H1 (cell line): ENCODE data around the gene ITSN1. TPM values are rescaled to one million over a fixed set of nuclear protein-coding genes. Genes with fewer than 3 reads are reported as not detected.

Source experiments
- CTCF ChIA-PET: fragments of 300-600 bp; sonication (Branson Sonifier 250); formaldehyde crosslinking; loops from one replicate; lab custom pipeline; 2021; ENCODE audit not compliant: partially characterized antibody; lab: Charles Lee
- POLR2A ChIA-PET: fragments of 300-600 bp; sonication (Branson Sonifier 250); formaldehyde crosslinking; loops from one replicate; lab custom pipeline; 2021; ENCODE audit warnings: inconsistent platforms; ENCODE audit not compliant: partially characterized antibody; lab: Charles Lee
- DNase-seq, 2 experiments: peaks; one replicate each; pipeline versions ENCODE4 v3.0.0 to v3.0.0-alpha.2; 2010 to 2022; ENCODE audit warnings: low spot score in 2 of 2, low read depth in 1 of 2, mixed read lengths in 1 of 2
- FAIRE-seq: peaks from 2 replicates; lab custom pipeline; 2011; peaks lifted over from hg19 to GRCh38; lab: Jason Lieb, UNC
- H2AFZ ChIP-seq: 2 replicates; pipeline ENCODE4 v1.8.1; 2012; ENCODE audit warnings: low read length, inconsistent platforms
- H2AK5ac ChIP-seq: 2 replicates; pipeline ENCODE4 v1.6.1; 2013; ENCODE audit warnings: low read depth, low read length
- H2BK120ac ChIP-seq: replicated peaks from 2 replicates; pipeline ENCODE3; 2013; ENCODE audit warnings: low read depth, low read length, inconsistent platforms
- H2BK12ac ChIP-seq: 2 replicates; pipeline ENCODE4 v1.6.1; 2013; ENCODE audit warnings: low read depth, low read length
- H2BK15ac ChIP-seq: 2 replicates; pipeline ENCODE4 v1.6.1; 2013; ENCODE audit warnings: low read length
- H2BK20ac ChIP-seq: 2 replicates; pipeline ENCODE4 v1.6.1; 2013; ENCODE audit warnings: low read length
- H2BK5ac ChIP-seq: 2 replicates; pipeline ENCODE4 v1.6.1; 2013; ENCODE audit warnings: low read depth, low read length
- H3K14ac ChIP-seq: 2 replicates; pipeline ENCODE4 v1.6.1; 2013; ENCODE audit warnings: inconsistent platforms; ENCODE audit not compliant: insufficient read length
- H3K18ac ChIP-seq: 2 replicates; pipeline ENCODE4 v1.6.1; 2013; ENCODE audit warnings: low read length; ENCODE audit errors: extremely low read depth
- H3K23ac ChIP-seq: 2 replicates; pipeline ENCODE4 v1.6.1; 2013; ENCODE audit warnings: inconsistent platforms; ENCODE audit not compliant: insufficient read length
- H3K23me2 ChIP-seq: 2 replicates; pipeline ENCODE4 v1.6.1; 2013; ENCODE audit warnings: low read depth, low read length
- H3K27ac ChIP-seq: 2 replicates; pipeline ENCODE4 v1.6.1; 2011; ENCODE audit warnings: low read depth, low read length, inconsistent platforms
- H3K27me3 ChIP-seq, 4 experiments: replicated peaks in 1 of 4; 1 replicate in 1 of 4; 2 replicates in 3 of 4; pipeline versions ENCODE4 v1.6.1 to v1.8.1; 2011 to 2013; ENCODE audit warnings: low read length in 3 of 4, mild to moderate bottlenecking in 3 of 4, inconsistent platforms in 2 of 4, mixed read lengths in 2 of 4, moderate library complexity in 1 of 4; ENCODE audit not compliant: control insufficient read depth in 3 of 4, insufficient read depth in 3 of 4; ENCODE audit errors: extremely low read depth in 1 of 4
- H3K36me3 ChIP-seq, 4 experiments: 2 replicates each; pipeline versions ENCODE4 v1.6.1 to v1.8.1; 2011 to 2013; ENCODE audit warnings: mild to moderate bottlenecking in 4 of 4, low read length in 3 of 4, moderate library complexity in 2 of 4, control low read depth in 1 of 4, inconsistent platforms in 1 of 4; ENCODE audit not compliant: insufficient read depth in 4 of 4, control insufficient read depth in 2 of 4
- H3K4ac ChIP-seq: replicated peaks from 2 replicates; pipeline ENCODE3; 2013; ENCODE audit warnings: low read length, low read depth, mixed read lengths, inconsistent platforms; ENCODE audit not compliant: insufficient read length
- H3K4me1 ChIP-seq, 4 experiments: replicated peaks in 1 of 4; 1 replicate in 1 of 4; 2 replicates in 3 of 4; pipeline versions ENCODE4 v1.6.1 to v1.8.1; 2011 to 2013; ENCODE audit warnings: low read length in 3 of 4, inconsistent platforms in 2 of 4, mixed read lengths in 1 of 4; ENCODE audit not compliant: insufficient read depth in 4 of 4, control insufficient read depth in 3 of 4
- H3K4me2 ChIP-seq, 2 experiments: 2 replicates each; pipeline versions ENCODE4 v1.6.1 to v1.8.1; 2011 to 2013; ENCODE audit warnings: low read depth in 2 of 2, low read length in 2 of 2, control low read depth in 1 of 2, inconsistent platforms in 1 of 2, mild to moderate bottlenecking in 1 of 2; ENCODE audit not compliant: insufficient read depth in 1 of 2
- H3K4me3 ChIP-seq, 4 experiments: fragments of 200-600, 300-600 bp in 1 of 4; sonication (generic), shearing (Covaris generic), sonication (Bioruptor Twin) in 1 of 4; 2 replicates each; pipeline versions ENCODE4 v1.5.1 to v1.8.1; 2011 to 2016; ENCODE audit warnings: low read length in 4 of 4, low read depth in 3 of 4, control low read depth in 2 of 4, inconsistent platforms in 2 of 4, mild to moderate bottlenecking in 2 of 4, mixed read lengths in 1 of 4, moderate library complexity in 1 of 4; ENCODE audit not compliant: insufficient read depth in 2 of 4; ENCODE audit errors: extremely low read depth in 1 of 4
- H3K56ac ChIP-seq: replicated peaks from 2 replicates; pipeline ENCODE3; 2013; ENCODE audit warnings: low read depth, mild to moderate bottlenecking, mixed read lengths, low read length, inconsistent platforms; ENCODE audit not compliant: insufficient read length
- H3K79me1 ChIP-seq: 2 replicates; pipeline ENCODE4 v1.6.1; 2013; ENCODE audit warnings: low read depth, low read length, control low read depth
- H3K79me2 ChIP-seq, 2 experiments: 2 replicates each; pipeline versions ENCODE4 v1.6.1 to v1.8.1; 2012 to 2013; ENCODE audit warnings: low read length in 2 of 2, mild to moderate bottlenecking in 2 of 2, inconsistent platforms in 1 of 2; ENCODE audit not compliant: insufficient read depth in 2 of 2, control insufficient read depth in 1 of 2
- H3K9ac ChIP-seq, 4 experiments: replicated peaks in 1 of 4; 1 replicate in 1 of 4; 2 replicates in 3 of 4; pipeline versions ENCODE4 v1.6.1 to v1.8.1; 2011 to 2013; ENCODE audit warnings: low read depth in 3 of 4, low read length in 3 of 4, control low read depth in 2 of 4, mild to moderate bottlenecking in 2 of 4, moderate library complexity in 2 of 4, inconsistent platforms in 1 of 4; ENCODE audit errors: extremely low read depth in 1 of 4
- H3K9me3 ChIP-seq, 2 experiments: 2 replicates each; pipeline versions ENCODE4 v1.6.1 to v1.8.1; 2012 to 2013; ENCODE audit warnings: mild to moderate bottlenecking in 2 of 2, moderate library complexity in 2 of 2, control low read depth in 1 of 2, inconsistent platforms in 1 of 2, low read depth in 1 of 2, low read length in 1 of 2, mixed read lengths in 1 of 2; ENCODE audit not compliant: insufficient read depth in 2 of 2
- H4K20me1 ChIP-seq, 2 experiments: replicated peaks in 1 of 2; 2 replicates each; pipeline versions ENCODE3 to v1.8.1; 2011 to 2013; ENCODE audit warnings: inconsistent platforms in 2 of 2, low read length in 2 of 2, mild to moderate bottlenecking in 1 of 2; ENCODE audit not compliant: insufficient read depth in 2 of 2, control insufficient read depth in 1 of 2
- H4K5ac ChIP-seq: 2 replicates; pipeline ENCODE4 v1.6.1; 2013; ENCODE audit warnings: low read length, low read depth, mixed read lengths, inconsistent platforms; ENCODE audit not compliant: insufficient read length
- H4K8ac ChIP-seq: 2 replicates; pipeline ENCODE4 v1.8.0; 2013; ENCODE audit warnings: mild to moderate bottlenecking, moderate library complexity, low read length, inconsistent platforms; ENCODE audit not compliant: insufficient read depth; ENCODE audit errors: extremely low read depth
- H4K91ac ChIP-seq: replicated peaks from 2 replicates; pipeline ENCODE3; 2013; ENCODE audit warnings: low read length, mixed read lengths, inconsistent platforms; ENCODE audit not compliant: insufficient read length
- ATF3 ChIP-seq: IDR thresholded peaks from 2 replicates; pipeline ENCODE4 v1.6.1; 2011; ENCODE audit warnings: low read depth, mild to moderate bottlenecking, low read length; ENCODE audit not compliant: insufficient read depth
- CHD1 ChIP-seq: IDR thresholded peaks from 2 replicates; pipeline ENCODE4 v1.6.1; 2012; ENCODE audit warnings: low read depth, low read length, improper control_type of control experiment
- EZH2 ChIP-seq: fragments of 200-600 bp; sonication (generic); IDR thresholded peaks from 2 replicates; pipeline ENCODE4 v1.7.1; 2012; ENCODE audit warnings: low read depth, mild to moderate bottlenecking, moderate library complexity, low read length, inconsistent platforms; ENCODE audit not compliant: severe bottlenecking
- KDM5A ChIP-seq: fragments of 200-600 bp; IDR thresholded peaks from 2 replicates; pipeline ENCODE4 v1.7.1; 2012; ENCODE audit warnings: mild to moderate bottlenecking, low read length, inconsistent platforms, mixed read lengths
- MAX ChIP-seq: IDR thresholded peaks from 2 replicates; pipeline ENCODE4 v1.6.1; 2012; ENCODE audit warnings: inconsistent platforms
- RBBP5 ChIP-seq: IDR thresholded peaks from 2 replicates; pipeline ENCODE4 v1.7.1; 2012; ENCODE audit warnings: low read depth, mild to moderate bottlenecking, inconsistent platforms, low read length, moderate library complexity, borderline replicate concordance
- SUZ12 ChIP-seq: fragments of 200-600 bp; sonication (generic); IDR thresholded peaks from 2 replicates; pipeline ENCODE4 v1.6.1; 2012; ENCODE audit warnings: mild to moderate bottlenecking, inconsistent platforms, low read length, moderate library complexity, mixed read lengths
- WGBS, 2 experiments: shearing (Covaris generic) in 1 of 2; methylation state at CpG; one replicate each; pipeline versions ENCODE4 v1.1.6 to v1.1.7; 2013 to 2015; ENCODE audit warnings: low lambda C conversion rate in 2 of 2, mixed read lengths in 2 of 2, inconsistent platforms in 1 of 2, low coverage in 1 of 2, missing lambda C conversion rate in 1 of 2; ENCODE audit not compliant: insufficient replicate concordance in 2 of 2, insufficient coverage in 1 of 2, insufficient read length in 1 of 2; ENCODE audit errors: extremely low coverage in 1 of 2, missing lambda C conversion rate in 1 of 2; 5-methylcytosine and 5-hydroxymethylcytosine counted together
- polyA plus RNA-seq, 7 experiments: library from polyadenylated mRNA; depleted of rRNA in 3 of 7; stranded (reverse) in 5 of 7; unstranded in 2 of 7; fragments of >200 nt in 5 of 7; fragments of 200-250 nt in 2 of 7; gene quantifications; 1 replicate in 5 of 7; 2 replicates in 1 of 7; 4 replicates in 1 of 7; pipeline versions ENCODE4 v1.2.1 to v1.2.3, GENCODE V29; 2011 to 2013; ENCODE audit warnings: missing spikeins in 2 of 7, mixed read lengths in 2 of 7
- total RNA-seq: library from RNA; stranded (reverse); fragmentation: NEBNext Ultra II Directional; extraction: Animal tissue kit (Norgen Biotek cat#: 25700); gene quantifications from 2 replicates; pipeline ENCODE4 v1.2.1, GENCODE V29; 2021

ITSN1 gene
- total and polyA plus RNA-seq, 2 of the 8 experiments (the other 6 are each of a cell fraction or from before 2014, with no cell fraction given), result 60.8 to 78.1 TPM

GRCh38 chr21:33865996-33866575 is 223.8 kb downstream of the ITSN1 start:
- CTCF ChIA-PET, result interaction anchor here (0.6 to 1.5 kb wide), 3 partner anchors 12 to 260 kb away, joined by 3 to 4 read pairs (median 3); no protein-coding TSS in a partner anchor

More at GRCh38 chr21:33865996-33866575, 223.8 kb downstream of the ITSN1 start:
- POLR2A ChIA-PET, result interaction anchor here (1.0 kb wide), 1 partner anchor 9 kb away, joined by 3 read pairs; no protein-coding TSS in a partner anchor
- Histone ChIP-seq H3K9ac (no peak overlapping the region), H2BK20ac (no peak overlapping the region), H4K8ac (no peak overlapping the region; the same call in 1 of the 2 replicates), H2BK12ac (no peak overlapping the region), H2AFZ (no peak overlapping the region), H3K79me2 (no peaks in the 10 kb centered on the region), H3K9me3 (no peaks in the 10 kb centered on the region; a peak in 1 of 4 replicates), H2BK5ac (no peak overlapping the region), H4K91ac (no peak overlapping the region), H3K27ac (no peak overlapping the region), H3K27me3 (no peaks in the 10 kb centered on the region; a peak in 1 of 7 replicates), H4K20me1 (no peaks in the 10 kb centered on the region), H3K4me3 (no peak overlapping the region), H3K36me3 (no peaks in the 10 kb centered on the region), H3K79me1 (no peaks in the 10 kb centered on the region), H4K5ac (no peak overlapping the region), H2BK15ac (no peak overlapping the region), H3K14ac (no peak overlapping the region), H3K56ac (no peak overlapping the region), H3K23me2 (no peaks in the 10 kb centered on the region), H2AK5ac (no peak overlapping the region), H3K4me2 (no peak overlapping the region), H2BK120ac (no peak overlapping the region), H3K18ac (no peak overlapping the region), H3K4me1 (no peaks in the 10 kb centered on the region; a peak in 1 of 7 replicates), H3K4ac (no peak overlapping the region), H3K23ac (no peak overlapping the region)
- TF ChIP-seq MAX, result no peak
- no peak for TF ChIP-seq KDM5A
- TF ChIP-seq CHD1, result no peak
- TF ChIP-seq RBBP5, result no peak
- no peak for TF ChIP-seq ATF3
- TF ChIP-seq SUZ12, result no peak
- TF ChIP-seq EZH2, result no peak
- FAIRE-seq (no peak), DNase-seq (no peak)
- WGBS, 2 experiments, result 93% methylated on average over 8 of the region's 8 CpGs; no CpG with 5 or more reads in 1 of the 2 experiments
